IMR-90 (cell line): ENCODE measurements around the gene PRAF2. TPM values are rescaled to one million over a fixed set of nuclear protein-coding genes. Genes with fewer than 3 reads are reported as not detected.
A peak's percentile ranks its signal among the peaks of the same experiment; 100 is the strongest.

Source experiments
- ATAC-seq: fragments of 200-7000 bp; cut with Tn5 transposase; 2 replicates; pipeline ENCODE4 v1.9.1; 2020; ENCODE audit warnings: low read depth, mild to moderate bottlenecking, moderate library complexity
- BruUV-seq: library from RNA; stranded (reverse); fragments of 400-500 nt; replicated peaks from 2 replicates; lab custom pipeline; 2021; lab: Mats Ljungman, UMichigan
- CTCF ChIA-PET: fragments of 300-600 bp; formaldehyde crosslinking; extraction: SDS; loops from one replicate; lab custom pipeline; 2021; ENCODE audit warnings: antibody characterized with exemption; lab: Yijun Ruan, JAX
- POLR2A ChIA-PET: fragments of 300-600 bp; sonication (Branson Sonifier 250); formaldehyde crosslinking; loops from one replicate; lab custom pipeline; 2022; ENCODE audit warnings: antibody characterized with exemption; ENCODE audit not compliant: unreplicated experiment; lab: Charles Lee
- DNase-seq: peaks from one replicate; pipeline ENCODE4 v3.0.0; 2013
- H2AFZ ChIP-seq: replicated peaks from 2 replicates; pipeline ENCODE3; 2013; ENCODE audit warnings: low read length, mild to moderate bottlenecking; ENCODE audit not compliant: poor library complexity
- H2AK5ac ChIP-seq: 2 replicates; pipeline ENCODE4 v1.6.1; 2013; ENCODE audit warnings: low read depth, low read length, inconsistent platforms
- H2AK9ac ChIP-seq: replicated peaks from 2 replicates; pipeline ENCODE3; 2013; ENCODE audit warnings: mild to moderate bottlenecking, low read depth, low read length, moderate library complexity; ENCODE audit not compliant: poor library complexity
- H2BK120ac ChIP-seq: 2 replicates; pipeline ENCODE4 v1.6.1; 2013; ENCODE audit warnings: low read depth, low read length, inconsistent platforms
- H2BK15ac ChIP-seq: 3 replicates; pipeline ENCODE4 v1.6.1; 2013; ENCODE audit warnings: low read depth, low read length, inconsistent platforms
- H2BK20ac ChIP-seq: 2 replicates; pipeline ENCODE4 v1.6.1; 2013; ENCODE audit warnings: low read depth, mild to moderate bottlenecking, inconsistent platforms, low read length, moderate library complexity
- H2BK5ac ChIP-seq: 2 replicates; pipeline ENCODE4 v1.6.1; 2013; ENCODE audit warnings: mild to moderate bottlenecking, low read depth, low read length, inconsistent platforms; ENCODE audit not compliant: poor library complexity, severe bottlenecking
- H3K14ac ChIP-seq: replicated peaks from 2 replicates; pipeline ENCODE4 v1.6.1; 2013; ENCODE audit warnings: low read depth, low read length, inconsistent platforms
- H3K18ac ChIP-seq: 2 replicates; pipeline ENCODE4 v1.6.1; 2013; ENCODE audit warnings: low read depth, low read length, control low read depth
- H3K23ac ChIP-seq: 2 replicates; pipeline ENCODE4 v1.6.1; 2013; ENCODE audit warnings: low read depth, low read length, inconsistent platforms
- H3K27ac ChIP-seq: 2 replicates; pipeline ENCODE4 v1.5.1; 2013; ENCODE audit warnings: mild to moderate bottlenecking, control low read depth, low read length; ENCODE audit not compliant: insufficient read depth
- H3K27me3 ChIP-seq: 2 replicates; pipeline ENCODE4 v1.6.1; 2013; ENCODE audit warnings: low read length; ENCODE audit not compliant: control insufficient read depth, insufficient read depth
- H3K36me3 ChIP-seq: 2 replicates; pipeline ENCODE4 v1.6.1; 2013; ENCODE audit warnings: low read length, mixed read lengths; ENCODE audit not compliant: control insufficient read depth, insufficient read depth
- H3K4ac ChIP-seq: 2 replicates; pipeline ENCODE4 v1.6.1; 2013; ENCODE audit warnings: low read depth, low read length, inconsistent platforms
- H3K4me1 ChIP-seq: 2 replicates; pipeline ENCODE4 v1.6.1; 2013; ENCODE audit warnings: low read length, mixed read lengths; ENCODE audit not compliant: control insufficient read depth, insufficient read depth
- H3K4me2 ChIP-seq: 2 replicates; pipeline ENCODE4 v1.6.1; 2013; ENCODE audit warnings: low read depth, mild to moderate bottlenecking, control low read depth, low read length, moderate library complexity
- H3K4me3 ChIP-seq: 2 replicates; pipeline ENCODE4 v1.5.1; 2013; ENCODE audit warnings: low read depth, mild to moderate bottlenecking, control low read depth, low read length, moderate library complexity; ENCODE audit not compliant: insufficient read depth
- H3K56ac ChIP-seq: 2 replicates; pipeline ENCODE4 v1.6.1; 2013; ENCODE audit warnings: low read length, inconsistent platforms; ENCODE audit not compliant: insufficient read depth; ENCODE audit errors: extremely low read depth
- H3K79me1 ChIP-seq, 2 experiments: 2 replicates each; pipeline ENCODE4 v1.6.1; 2013; ENCODE audit warnings: low read length in 2 of 2, inconsistent platforms in 1 of 2, low read depth in 1 of 2
- H3K9ac ChIP-seq: 2 replicates; pipeline ENCODE4 v1.6.1; 2013; ENCODE audit warnings: low read depth, low read length, control low read depth
- H3K9me1 ChIP-seq: 2 replicates; pipeline ENCODE4 v1.6.1; 2013; ENCODE audit warnings: low read length, inconsistent platforms; ENCODE audit not compliant: insufficient read depth
- H3K9me3 ChIP-seq: 2 replicates; pipeline ENCODE4 v1.6.1; 2013; ENCODE audit warnings: low read length; ENCODE audit not compliant: control insufficient read depth, insufficient read depth
- H4K20me1 ChIP-seq: 2 replicates; pipeline ENCODE4 v1.6.1; 2013; ENCODE audit warnings: low read length, inconsistent platforms; ENCODE audit not compliant: insufficient read depth
- H4K5ac ChIP-seq: 2 replicates; pipeline ENCODE4 v1.6.1; 2013; ENCODE audit warnings: mild to moderate bottlenecking, low read depth, low read length, control low read depth
- H4K8ac ChIP-seq, 2 experiments: 2 replicates each; pipeline ENCODE4 v1.6.1; 2013; ENCODE audit warnings: low read depth in 2 of 2, low read length in 2 of 2, control low read depth in 1 of 2, inconsistent platforms in 1 of 2
- H4K91ac ChIP-seq: 2 replicates; pipeline ENCODE4 v1.6.1; 2013; ENCODE audit warnings: low read depth, low read length, inconsistent platforms; ENCODE audit not compliant: insufficient read depth
- BHLHE40 ChIP-seq: fragments of 150-350 bp; IDR thresholded peaks from 2 replicates; pipeline ENCODE4 v1.6.1; 2016; ENCODE audit warnings: mild to moderate bottlenecking, low read depth, low read length
- CEBPB ChIP-seq: IDR thresholded peaks from 2 replicates; pipeline ENCODE4 v1.6.1; 2012; ENCODE audit warnings: low read depth, low read length, improper control_type of control experiment
- CHD1 ChIP-seq: IDR thresholded peaks from 2 replicates; pipeline ENCODE4 v1.6.1; 2012; ENCODE audit warnings: low read depth, low read length, improper control_type of control experiment
- FOS ChIP-seq: fragments of 150-350 bp; IDR thresholded peaks from 2 replicates; pipeline ENCODE4 v1.6.1; 2016; ENCODE audit warnings: low read depth, low read length
- MAFK ChIP-seq: IDR thresholded peaks from 2 replicates; pipeline ENCODE4 v1.6.1; 2012; ENCODE audit warnings: low read depth, low read length, improper control_type of control experiment
- MAZ ChIP-seq: IDR thresholded peaks from 2 replicates; pipeline ENCODE4 v1.6.1; 2012; ENCODE audit warnings: low read depth, mild to moderate bottlenecking, low read length, improper control_type of control experiment, moderate library complexity, borderline replicate concordance
- MXI1 ChIP-seq: IDR thresholded peaks from 2 replicates; pipeline ENCODE4 v1.6.1; 2012; ENCODE audit warnings: low read depth, mild to moderate bottlenecking, low read length, moderate library complexity, borderline replicate concordance
- NFE2L2 ChIP-seq: fragments of 150-350 bp; IDR thresholded peaks from 2 replicates; pipeline ENCODE4 v1.6.1; 2016; ENCODE audit warnings: low read depth, mild to moderate bottlenecking, low read length
- POLR2A ChIP-seq: IDR thresholded peaks from 2 replicates; pipeline ENCODE4 v1.6.1; 2012; ENCODE audit warnings: mild to moderate bottlenecking, low read depth, low read length
- RAD21 ChIP-seq: IDR thresholded peaks from 2 replicates; pipeline ENCODE4 v1.6.1; 2012; ENCODE audit warnings: low read length, improper control_type of control experiment
- RCOR1 ChIP-seq: IDR thresholded peaks from 2 replicates; pipeline ENCODE4 v1.6.1; 2012; ENCODE audit warnings: mild to moderate bottlenecking, low read length, improper control_type of control experiment; ENCODE audit not compliant: insufficient replicate concordance
- RFX5 ChIP-seq: IDR thresholded peaks from 2 replicates; pipeline ENCODE4 v1.8.0; 2012; ENCODE audit warnings: low read depth, mild to moderate bottlenecking, low read length, moderate library complexity
- SMC3 ChIP-seq: fragments of 150-350 bp; IDR thresholded peaks from 2 replicates; pipeline ENCODE4 v1.6.1; 2016; ENCODE audit warnings: low read depth, mild to moderate bottlenecking, antibody characterized with exemption, low read length, moderate library complexity
- WGBS, 2 experiments: methylation state at CpG; one replicate each; pipeline versions ENCODE4 v1.1.5 to v1.1.7; 2013; ENCODE audit warnings: missing lambda C conversion rate in 2 of 2; ENCODE audit not compliant: insufficient read length in 1 of 2; ENCODE audit errors: extremely low coverage in 2 of 2; 5-methylcytosine and 5-hydroxymethylcytosine counted together
- dilution Hi-C: fragments of 300-500 bp; cut with HindIII; formaldehyde crosslinking; loops from one replicate; pipeline ENCODE4 v1.14.3; 2018; ENCODE audit warnings: low sequenced_read_pairs; ENCODE audit not compliant: unreplicated experiment
- in situ Hi-C: fragments of 300-500 bp; cut with MboI; formaldehyde crosslinking; loops from 3 replicates; pipeline ENCODE4 v1.14.3; 2019; ENCODE audit warnings: low sequenced_read_pairs, inconsistent platforms, mixed read lengths
- intact Hi-C: fragments of 100-400 bp; cut with micrococcal nuclease; formaldehyde crosslinking; loops from 2 replicates; pipeline ENCODE4 v1.10.0; 2022
- polyA plus RNA-seq, 3 experiments: library from polyadenylated mRNA; depleted of rRNA; stranded (reverse); fragments of >200 nt; gene quantifications; 2 replicates each; pipeline ENCODE4 v1.2.3, GENCODE V29; 2012; ENCODE audit warnings: low replicate concordance in 1 of 3
- total RNA-seq: library from RNA; depleted of rRNA; stranded (reverse); fragments of >200 nt; gene quantifications from 2 replicates; pipeline ENCODE4 v1.2.3, GENCODE V29; 2012
- TF ChIP-seq, protein P1 (sequence below): conservative IDR thresholded peaks from 2 replicates; pipeline ENCODE4 v1.5.1; 2012; ENCODE audit warnings: mild to moderate bottlenecking, low read depth, low read length, improper control_type of control experiment
- TF ChIP-seq, protein P2 (sequence below): fragments of 150-350 bp; IDR thresholded peaks from 2 replicates; pipeline ENCODE4 v1.6.1; 2016; ENCODE audit warnings: low read depth, mild to moderate bottlenecking, low read length, moderate library complexity, borderline replicate concordance
- TF ChIP-seq, protein P3 (sequence below): fragments of 150-350 bp; IDR thresholded peaks from 2 replicates; pipeline ENCODE4 v1.6.1; 2017; ENCODE audit warnings: mild to moderate bottlenecking, antibody characterized with exemption, low read length, low read depth

PRAF2 gene
- total and polyA plus RNA-seq, 2 of the 4 experiments (the other 2 are of a cell fraction) = 3.8 to 65.5 TPM

DNA sequence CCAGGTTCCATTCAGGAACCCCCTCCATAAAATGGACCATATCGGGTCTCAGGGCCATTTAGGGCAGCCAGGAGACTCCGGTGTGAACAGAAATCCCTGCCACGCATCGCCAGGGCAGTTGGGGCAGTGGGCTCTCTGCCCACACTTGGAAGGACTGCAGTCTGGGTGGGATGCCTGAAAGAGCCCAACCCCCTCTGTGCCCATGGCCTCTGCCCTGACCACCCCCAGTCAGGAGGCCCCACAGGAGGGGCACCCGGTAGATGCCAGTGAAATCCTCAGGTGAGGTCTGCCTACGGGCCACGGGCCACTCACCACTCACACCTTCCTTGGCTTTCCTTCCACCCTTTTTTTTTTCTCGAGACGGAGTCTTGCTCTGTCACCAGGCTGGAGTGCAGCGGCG is 4.8 kb downstream of the PRAF2 start:
- TF ChIP-seq, protein P1, sequence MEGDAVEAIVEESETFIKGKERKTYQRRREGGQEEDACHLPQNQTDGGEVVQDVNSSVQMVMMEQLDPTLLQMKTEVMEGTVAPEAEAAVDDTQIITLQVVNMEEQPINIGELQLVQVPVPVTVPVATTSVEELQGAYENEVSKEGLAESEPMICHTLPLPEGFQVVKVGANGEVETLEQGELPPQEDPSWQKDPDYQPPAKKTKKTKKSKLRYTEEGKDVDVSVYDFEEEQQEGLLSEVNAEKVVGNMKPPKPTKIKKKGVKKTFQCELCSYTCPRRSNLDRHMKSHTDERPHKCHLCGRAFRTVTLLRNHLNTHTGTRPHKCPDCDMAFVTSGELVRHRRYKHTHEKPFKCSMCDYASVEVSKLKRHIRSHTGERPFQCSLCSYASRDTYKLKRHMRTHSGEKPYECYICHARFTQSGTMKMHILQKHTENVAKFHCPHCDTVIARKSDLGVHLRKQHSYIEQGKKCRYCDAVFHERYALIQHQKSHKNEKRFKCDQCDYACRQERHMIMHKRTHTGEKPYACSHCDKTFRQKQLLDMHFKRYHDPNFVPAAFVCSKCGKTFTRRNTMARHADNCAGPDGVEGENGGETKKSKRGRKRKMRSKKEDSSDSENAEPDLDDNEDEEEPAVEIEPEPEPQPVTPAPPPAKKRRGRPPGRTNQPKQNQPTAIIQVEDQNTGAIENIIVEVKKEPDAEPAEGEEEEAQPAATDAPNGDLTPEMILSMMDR = no peak
- TF ChIP-seq MAZ (no peak), MAFK (no peak), POLR2A (no peak), RAD21 (no peak), RFX5 (no peak), NFE2L2 (no peak), CHD1 (no peak), RCOR1 (no peak), MXI1 (no peak), FOS (no peak), CEBPB (no peak), BHLHE40 (no peak), SMC3 (no peak)
- TF ChIP-seq, protein P2, sequence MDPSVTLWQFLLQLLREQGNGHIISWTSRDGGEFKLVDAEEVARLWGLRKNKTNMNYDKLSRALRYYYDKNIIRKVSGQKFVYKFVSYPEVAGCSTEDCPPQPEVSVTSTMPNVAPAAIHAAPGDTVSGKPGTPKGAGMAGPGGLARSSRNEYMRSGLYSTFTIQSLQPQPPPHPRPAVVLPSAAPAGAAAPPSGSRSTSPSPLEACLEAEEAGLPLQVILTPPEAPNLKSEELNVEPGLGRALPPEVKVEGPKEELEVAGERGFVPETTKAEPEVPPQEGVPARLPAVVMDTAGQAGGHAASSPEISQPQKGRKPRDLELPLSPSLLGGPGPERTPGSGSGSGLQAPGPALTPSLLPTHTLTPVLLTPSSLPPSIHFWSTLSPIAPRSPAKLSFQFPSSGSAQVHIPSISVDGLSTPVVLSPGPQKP = no peak
- TF ChIP-seq, protein P3, sequence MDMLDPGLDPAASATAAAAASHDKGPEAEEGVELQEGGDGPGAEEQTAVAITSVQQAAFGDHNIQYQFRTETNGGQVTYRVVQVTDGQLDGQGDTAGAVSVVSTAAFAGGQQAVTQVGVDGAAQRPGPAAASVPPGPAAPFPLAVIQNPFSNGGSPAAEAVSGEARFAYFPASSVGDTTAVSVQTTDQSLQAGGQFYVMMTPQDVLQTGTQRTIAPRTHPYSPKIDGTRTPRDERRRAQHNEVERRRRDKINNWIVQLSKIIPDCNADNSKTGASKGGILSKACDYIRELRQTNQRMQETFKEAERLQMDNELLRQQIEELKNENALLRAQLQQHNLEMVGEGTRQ = no peak
- no peak overlapping the region for H4K5ac ChIP-seq
- BruUV-seq = no TSS peak
- intact Hi-C loops = no loop called here
- no peak overlapping the region for H3K23ac ChIP-seq
- no peak overlapping the region for H2BK15ac ChIP-seq
- H3K27ac ChIP-seq = no peak overlapping the region
- H3K14ac ChIP-seq = no peak overlapping the region
- 100% methylated on average over 2 of the region's 11 CpGs; no CpG with 5 or more reads in 1 of the 2 experiments for WGBS, 2 experiments
- no peaks in the 10 kb centered on the region for H3K4me1 ChIP-seq
- H2BK5ac ChIP-seq = no peak overlapping the region
- H2BK120ac ChIP-seq = no peak overlapping the region
- peaks cover 0 to 27% of the 10 kb centered on the region in 2 experiments; a peak in 2 of 4 replicates for H3K79me1 ChIP-seq
- CTCF ChIA-PET = no interaction called here
- H3K4me2 ChIP-seq = no peak overlapping the region
- DNase-seq (no peak), ATAC-seq (no peak)
- H3K9ac ChIP-seq = no peak overlapping the region
- 0 out of 2 replicates have a peak, but pooled peaks cover 5% of the 10 kb centered on the region for H3K9me1 ChIP-seq
- no peak overlapping the region for H4K91ac ChIP-seq
- dilution Hi-C loops = no loop called here
- no peak overlapping the region for H2BK20ac ChIP-seq
- peak overlapping the region; percentile 39 for H2AFZ ChIP-seq
- H3K56ac ChIP-seq = no peak overlapping the region
- H3K36me3 ChIP-seq = peaks cover 8% of the 10 kb centered on the region; the same call in 1 of the 2 replicates
- H3K4ac ChIP-seq = no peak overlapping the region
- H3K9me3 ChIP-seq = peaks cover 2% of the 10 kb centered on the region; the same call in 1 of the 2 replicates
- no peak overlapping the region for H2AK5ac ChIP-seq
- H2AK9ac ChIP-seq = no peak overlapping the region
- no peak overlapping the region for H3K18ac ChIP-seq
- no peaks in the 10 kb centered on the region for H3K27me3 ChIP-seq
- no peaks in the 10 kb centered on the region for H4K20me1 ChIP-seq
- no peak overlapping the region for H4K8ac ChIP-seq
- in situ Hi-C loops = loop anchor here (25.0 kb wide), 1 partner anchor 107 kb away; the partner anchor contains the start of genes KCND1 and OTUD5
- no peak overlapping the region for H3K4me3 ChIP-seq
- POLR2A ChIA-PET = no interaction called here
